ENCODE measurements around the gene CPNE4.

DNA sequence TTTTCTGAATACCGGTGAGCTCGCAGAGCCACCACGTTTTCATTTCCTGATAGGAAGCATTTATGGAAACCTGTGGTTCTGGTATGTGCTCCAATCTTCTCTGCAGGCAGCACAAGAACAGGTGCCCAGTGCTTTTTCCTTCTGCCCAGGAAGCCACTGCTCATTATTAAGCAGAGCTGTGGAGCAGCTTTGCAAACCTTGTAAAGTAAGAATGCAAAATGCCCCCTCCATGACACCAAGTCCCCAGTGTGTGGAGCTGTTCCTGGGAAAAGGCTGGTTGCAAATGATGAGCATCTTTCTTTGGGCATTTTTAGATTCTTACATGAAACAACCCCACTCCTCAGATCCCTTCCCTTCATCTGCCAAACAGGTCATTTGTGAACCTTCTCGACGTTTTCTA, 466.4 kb downstream of the CPNE4 start:
- TF ChIP-seq, protein P1, sequence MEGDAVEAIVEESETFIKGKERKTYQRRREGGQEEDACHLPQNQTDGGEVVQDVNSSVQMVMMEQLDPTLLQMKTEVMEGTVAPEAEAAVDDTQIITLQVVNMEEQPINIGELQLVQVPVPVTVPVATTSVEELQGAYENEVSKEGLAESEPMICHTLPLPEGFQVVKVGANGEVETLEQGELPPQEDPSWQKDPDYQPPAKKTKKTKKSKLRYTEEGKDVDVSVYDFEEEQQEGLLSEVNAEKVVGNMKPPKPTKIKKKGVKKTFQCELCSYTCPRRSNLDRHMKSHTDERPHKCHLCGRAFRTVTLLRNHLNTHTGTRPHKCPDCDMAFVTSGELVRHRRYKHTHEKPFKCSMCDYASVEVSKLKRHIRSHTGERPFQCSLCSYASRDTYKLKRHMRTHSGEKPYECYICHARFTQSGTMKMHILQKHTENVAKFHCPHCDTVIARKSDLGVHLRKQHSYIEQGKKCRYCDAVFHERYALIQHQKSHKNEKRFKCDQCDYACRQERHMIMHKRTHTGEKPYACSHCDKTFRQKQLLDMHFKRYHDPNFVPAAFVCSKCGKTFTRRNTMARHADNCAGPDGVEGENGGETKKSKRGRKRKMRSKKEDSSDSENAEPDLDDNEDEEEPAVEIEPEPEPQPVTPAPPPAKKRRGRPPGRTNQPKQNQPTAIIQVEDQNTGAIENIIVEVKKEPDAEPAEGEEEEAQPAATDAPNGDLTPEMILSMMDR (IDR thresholded peaks at IDR 0.05): no peak
- no peak for TF ChIP-seq EP300 (IDR thresholded peaks at IDR 0.05)
- no peak for TF ChIP-seq POLR2A (IDR thresholded peaks at IDR 0.05; ENCODE audit: low read depth)
